MM.1S (cell line): Measurements from ENCODE around the gene ELMO1.

Source experiments
- DNase-seq: peaks from one replicate; pipeline ENCODE4 v3.0.0-alpha.2; 2015
- H2AFZ ChIP-seq: fragments of 300-600 bp; sonication (generic); 2 replicates; pipeline ENCODE4 v1.6.0; 2016; ENCODE audit warnings: antibody characterized with exemption, low read length
- H3F3A ChIP-seq: fragments of 300-600 bp; sonication (generic); 2 replicates; pipeline ENCODE4 v1.6.1; 2016; ENCODE audit warnings: mild to moderate bottlenecking, antibody characterized with exemption, low read length, moderate library complexity, mixed read lengths; ENCODE audit not compliant: insufficient read depth
- H3K27ac ChIP-seq: fragments of 300-600 bp; sonication (generic); 2 replicates; pipeline ENCODE4 v1.5.1; 2016; ENCODE audit warnings: mild to moderate bottlenecking, low read length
- H3K27me3 ChIP-seq: fragments of 300-600 bp; sonication (generic); replicated peaks from 2 replicates; pipeline ENCODE4 v1.6.0; 2016; ENCODE audit warnings: low read length; ENCODE audit not compliant: insufficient read depth
- H3K36me3 ChIP-seq: fragments of 300-600 bp; sonication (generic); replicated peaks from 2 replicates; pipeline ENCODE4 v1.6.1; 2016; ENCODE audit warnings: mild to moderate bottlenecking, low read length, mixed read lengths; ENCODE audit not compliant: insufficient read depth
- H3K4me1 ChIP-seq: fragments of 300-600 bp; sonication (generic); 2 replicates; pipeline ENCODE4 v1.6.1; 2016; ENCODE audit warnings: low read length, mixed read lengths
- H3K4me2 ChIP-seq: fragments of 300-600 bp; sonication (generic); 2 replicates; pipeline ENCODE4 v1.6.0; 2016; ENCODE audit warnings: low read depth, low read length
- H3K4me3 ChIP-seq: fragments of 300-600 bp; sonication (generic); 2 replicates; pipeline ENCODE4 v1.5.1; 2016; ENCODE audit warnings: low read length, mixed read lengths
- H3K79me2 ChIP-seq: fragments of 300-600 bp; sonication (generic); 2 replicates; pipeline ENCODE4 v1.6.1; 2016; ENCODE audit warnings: mixed run types, low read length, mixed read lengths
- H3K9ac ChIP-seq: fragments of 300-600 bp; sonication (generic); 2 replicates; pipeline ENCODE4 v1.6.1; 2016; ENCODE audit warnings: low read length, mixed read lengths
- H3K9me2 ChIP-seq: fragments of 300-600 bp; sonication (generic); replicated peaks from 2 replicates; pipeline ENCODE4 v1.6.1; 2016; ENCODE audit warnings: mild to moderate bottlenecking, low read length, mixed read lengths; ENCODE audit not compliant: insufficient read depth
- H3K9me3 ChIP-seq: fragments of 300-600 bp; sonication (generic); replicated peaks from 2 replicates; pipeline ENCODE4 v1.6.1; 2016; ENCODE audit warnings: mild to moderate bottlenecking, low read length, mixed read lengths; ENCODE audit not compliant: insufficient read depth
- H4K20me1 ChIP-seq: fragments of 300-600 bp; sonication (generic); 2 replicates; pipeline ENCODE4 v1.6.1; 2016; ENCODE audit warnings: mild to moderate bottlenecking, low read length, moderate library complexity, mixed read lengths; ENCODE audit not compliant: insufficient read depth
- CTCF ChIP-seq: fragments of 300-600 bp; sonication (generic); IDR thresholded peaks from 2 replicates; pipeline ENCODE4 v1.5.1; 2016; ENCODE audit warnings: antibody characterized with exemption, low read length, mixed read lengths
- EZH2 ChIP-seq: fragments of 300-600 bp; sonication (generic); optimal IDR thresholded peaks from 2 replicates; pipeline ENCODE3; 2017; ENCODE audit warnings: low read depth, mild to moderate bottlenecking, antibody characterized with exemption, low read length, mixed read lengths
- EZH2phosphoT487 ChIP-seq: fragments of 300-600 bp; sonication (generic); IDR thresholded peaks from 2 replicates; pipeline ENCODE4 v1.6.1; 2018; ENCODE audit warnings: antibody characterized with exemption, low read length

The ELMO1 gene

GRCh38 chr7:37229381-37229780 lies 219.3 kb downstream of the ELMO1 start:
- TF ChIP-seq EZH2 (no peak), EZH2phosphoT487 (no peak), CTCF (no peak)
- no peak overlapping the region for H3K4me2 ChIP-seq
- H3K79me2 ChIP-seq, result peaks cover 27% of the 10 kb centered on the region; the same call in 1 of the 2 replicates
- no peak for DNase-seq
- no peaks in the 10 kb centered on the region for H3K4me1 ChIP-seq
- no peaks in the 10 kb centered on the region for H3K9me2 ChIP-seq
- no peaks in the 10 kb centered on the region for H3F3A ChIP-seq
- H3K4me3 ChIP-seq, result no peak overlapping the region
- no peak overlapping the region for H3K9ac ChIP-seq
- no peaks in the 10 kb centered on the region for H4K20me1 ChIP-seq
- H2AFZ ChIP-seq, result no peak overlapping the region
- no peak overlapping the region for H3K27ac ChIP-seq
- H3K9me3 ChIP-seq, result no peaks in the 10 kb centered on the region
- H3K27me3 ChIP-seq, result no peaks in the 10 kb centered on the region
- peaks cover 2% of the 10 kb centered on the region; the same call in 1 of the 2 replicates for H3K36me3 ChIP-seq

- H2AFZ ChIP-seq, result no peak overlapping the region
- H3K27me3 ChIP-seq, result no peaks in the 10 kb centered on the region
- H3K9ac ChIP-seq, result no peak overlapping the region
- no peak for TF ChIP-seq CTCF
- no peak for TF ChIP-seq EZH2
- H4K20me1 ChIP-seq, result no peaks in the 10 kb centered on the region
- H3F3A ChIP-seq, result no peaks in the 10 kb centered on the region
- H3K4me1 ChIP-seq, result no peaks in the 10 kb centered on the region
- no peak overlapping the region for H3K4me2 ChIP-seq
- H3K4me3 ChIP-seq, result no peak overlapping the region
- H3K27ac ChIP-seq, result no peak overlapping the region
- no peaks in the 10 kb centered on the region; the same call in 1 of the 2 replicates for H3K36me3 ChIP-seq
- no peaks in the 10 kb centered on the region for H3K9me3 ChIP-seq
- peaks cover 15% of the 10 kb centered on the region; the same call in 1 of the 2 replicates for H3K79me2 ChIP-seq
- no peak for DNase-seq
- H3K9me2 ChIP-seq, result no peaks in the 10 kb centered on the region
Measured at GRCh38 chr7:37225285-37225969, 223.2 kb downstream of the ELMO1 start.

DNA sequence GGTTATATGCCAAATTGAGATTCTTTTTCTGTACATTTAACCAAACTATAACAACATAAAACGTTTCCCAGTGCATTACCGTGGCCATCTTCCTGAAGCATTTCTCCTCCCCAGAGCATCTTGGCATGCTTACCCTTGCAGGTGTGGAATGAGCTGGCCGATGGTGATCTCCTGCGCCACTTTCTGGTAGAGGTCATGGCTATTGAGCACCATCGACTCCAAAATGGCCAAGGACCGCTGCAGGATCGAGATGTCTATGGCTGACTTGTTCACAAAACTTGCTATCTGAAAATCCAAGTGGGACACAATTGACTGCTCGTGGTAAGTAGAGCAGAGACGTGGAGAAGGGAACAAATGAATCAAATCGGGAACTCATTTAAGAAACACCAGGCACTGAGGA lies 223.9 kb downstream of the ELMO1 start:
- H3K4me1 ChIP-seq, result no peaks in the 10 kb centered on the region
- H3F3A ChIP-seq, result no peaks in the 10 kb centered on the region
- H3K9me2 ChIP-seq, result no peaks in the 10 kb centered on the region
- H3K4me2 ChIP-seq, result no peak overlapping the region
- H3K9me3 ChIP-seq, result no peaks in the 10 kb centered on the region
- H3K27ac ChIP-seq, result no peak overlapping the region
- no peak for TF ChIP-seq EZH2
- TF ChIP-seq CTCF, result no peak
- TF ChIP-seq EZH2phosphoT487, result no peak
- H3K79me2 ChIP-seq, result peaks cover 15% of the 10 kb centered on the region; the same call in 1 of the 2 replicates
- no peaks in the 10 kb centered on the region for H3K27me3 ChIP-seq
- no peak overlapping the region for H2AFZ ChIP-seq
- no peaks in the 10 kb centered on the region for H4K20me1 ChIP-seq
- H3K4me3 ChIP-seq, result no peak overlapping the region
- no peaks in the 10 kb centered on the region; the same call in 1 of the 2 replicates for H3K36me3 ChIP-seq
- H3K9ac ChIP-seq, result no peak overlapping the region
- DNase-seq, result no peak
